ENCODE measurements around the gene HSPA1B.
"Not testable (repeated sequence)": the region's sequence is repeated elsewhere in the genome, so short reads cannot be mapped to it uniquely, and the experiment has no call there.

Gene HSPA1B

GRCh38 chr6:31799781-31800180 is 27.8 kb upstream of the HSPA1B start:
- no peak for DNase-seq

DNA sequence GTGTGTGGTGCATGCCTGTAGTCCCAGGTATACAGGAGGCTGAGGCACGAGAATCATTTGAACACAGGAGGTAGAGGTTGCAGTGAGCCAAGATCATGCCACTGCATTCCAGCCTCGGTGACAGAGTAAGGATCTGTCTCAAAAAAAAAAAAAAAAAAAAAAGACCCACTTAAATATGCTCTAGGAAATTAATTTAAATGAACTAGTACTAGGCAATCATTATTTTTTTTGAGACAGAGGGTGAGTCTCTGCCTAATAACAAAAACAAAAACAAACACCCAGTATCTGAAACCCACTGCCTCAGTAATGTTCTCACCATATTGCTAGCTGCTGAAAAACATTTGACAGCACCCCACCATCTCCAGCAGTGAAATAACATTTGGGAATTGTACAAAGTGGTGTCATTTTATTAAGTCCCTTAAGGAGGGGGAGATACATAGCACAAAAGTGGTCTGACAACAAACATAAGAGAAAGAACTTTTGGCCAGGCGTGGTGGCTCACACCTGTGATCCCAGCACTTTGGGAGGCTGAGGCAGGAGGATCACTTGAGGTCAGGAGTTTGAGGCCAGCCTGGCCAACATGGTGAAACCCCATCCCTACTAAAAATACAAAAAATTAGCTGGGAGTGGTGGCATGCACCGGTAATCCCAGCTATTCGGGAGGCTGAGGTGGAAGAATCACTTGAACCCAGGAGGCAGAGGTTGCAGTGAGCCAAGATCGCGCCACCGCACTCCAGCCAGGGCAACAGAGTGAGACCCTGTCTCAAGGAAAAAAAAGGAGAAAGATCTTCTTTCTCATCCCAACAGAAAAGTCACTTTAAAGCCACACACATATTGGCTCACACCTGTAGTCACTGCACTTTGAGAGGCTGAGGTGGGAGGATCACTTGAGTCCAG is 26.3 kb upstream of the HSPA1B start:
- DNase-seq, result not testable (repeated sequence)

GRCh38 chr6:31805939-31806469 is 21.5 kb upstream of the HSPA1B start:
- DNase-seq, result no peak

GRCh38 chr6:31806470-31807272 is 20.9 kb upstream of the HSPA1B start, which contains the start of gene LSM2:
TSS of gene LSM2 (minus strand) at chr6:31806966. CDS start at chr6:31806757, 209 bp downstream.
- peak; percentile 98 for DNase-seq

GRCh38 chr6:31808599-31808998 is 18.9 kb upstream of the HSPA1B start:
- DNase-seq, result not testable (repeated sequence)

GRCh38 chr6:31811645-31812044 is 15.9 kb upstream of the HSPA1B start:
- no peak for DNase-seq

GRCh38 chr6:31813465-31813849 is 14.1 kb upstream of the HSPA1B start:
- no peak for DNase-seq

DNA sequence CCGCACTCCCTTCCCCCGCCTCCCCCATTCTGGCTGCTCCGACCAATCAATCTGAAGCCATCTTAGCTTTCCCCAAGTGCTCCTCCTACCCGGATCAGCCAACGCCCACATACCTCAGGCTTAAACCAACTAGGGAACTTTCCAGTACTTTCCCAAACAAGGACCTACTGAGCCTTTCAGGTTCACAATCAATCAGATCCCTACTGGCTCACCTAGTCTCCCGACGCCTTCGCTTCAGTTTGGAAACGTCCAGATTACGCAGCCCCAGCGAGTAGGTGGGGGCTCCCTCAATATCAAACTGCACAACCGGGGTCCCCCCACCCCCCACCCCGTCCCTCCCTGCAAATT is 12.9 kb upstream of the HSPA1B start:
- DNase-seq, result peak; percentile 72

GRCh38 chr6:31815025-31815838 is 12.3 kb upstream of the HSPA1B start, which contains the start of the genes HSPA1A and HSPA1L:
TSS of gene HSPA1A (plus strand) at chr6:31815543. CDS start at chr6:31815757, 214 bp downstream.
TSS of gene HSPA1L (minus strand) at chr6:31815283. CDS start at chr6:31811972, 3,311 bp downstream.
- peak; percentile 87 for DNase-seq

- not testable (repeated sequence) for DNase-seq
Measured at GRCh38 chr6:31817133-31817928, 10.2 kb upstream of the HSPA1B start.

- peak; percentile 18 for DNase-seq
Measured at GRCh38 chr6:31817929-31818511, 9.5 kb upstream of the HSPA1B start.

DNA sequence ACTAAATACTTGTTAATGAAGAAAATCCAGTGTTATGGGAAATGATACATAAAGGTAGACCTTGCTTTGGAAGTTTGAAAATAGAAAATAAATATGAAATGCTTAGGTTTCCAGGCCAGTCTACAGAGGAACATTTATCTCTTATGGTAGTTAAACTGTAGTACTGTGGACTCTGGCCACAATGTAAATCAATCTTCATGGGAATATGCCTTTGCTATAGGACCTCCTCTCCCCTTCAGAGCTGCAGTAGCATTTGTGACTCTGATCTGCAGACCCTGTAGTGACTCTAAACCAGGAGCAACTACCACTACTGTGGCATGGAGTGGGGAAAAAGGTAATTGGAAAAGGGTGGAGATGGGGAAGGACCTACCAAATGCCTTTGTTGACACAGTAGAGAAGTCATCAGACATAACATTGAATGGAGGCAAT is 7.7 kb upstream of the HSPA1B start:
- DNase-seq, result no peak

DNA sequence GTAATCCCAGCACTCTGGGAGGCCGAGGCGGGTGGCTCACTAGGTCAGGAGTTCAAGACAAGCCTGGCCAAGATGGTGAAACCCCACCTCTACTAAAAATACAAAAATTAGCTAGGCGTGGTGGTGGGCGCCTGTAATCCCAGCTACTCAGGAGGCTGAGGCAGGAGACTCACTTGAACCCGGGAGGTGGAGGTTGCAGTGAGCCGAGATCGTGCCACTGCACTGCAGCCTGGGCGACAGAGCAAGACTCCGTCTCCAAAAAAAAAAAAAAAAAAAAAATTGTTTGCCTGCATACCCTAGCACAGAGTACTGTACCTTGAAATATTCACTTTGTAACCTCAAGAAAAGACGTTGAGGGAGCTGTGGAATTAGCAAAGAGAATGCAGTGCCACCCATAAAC is 7.1 kb upstream of the HSPA1B start:
- DNase-seq, result not testable (repeated sequence)

DNA sequence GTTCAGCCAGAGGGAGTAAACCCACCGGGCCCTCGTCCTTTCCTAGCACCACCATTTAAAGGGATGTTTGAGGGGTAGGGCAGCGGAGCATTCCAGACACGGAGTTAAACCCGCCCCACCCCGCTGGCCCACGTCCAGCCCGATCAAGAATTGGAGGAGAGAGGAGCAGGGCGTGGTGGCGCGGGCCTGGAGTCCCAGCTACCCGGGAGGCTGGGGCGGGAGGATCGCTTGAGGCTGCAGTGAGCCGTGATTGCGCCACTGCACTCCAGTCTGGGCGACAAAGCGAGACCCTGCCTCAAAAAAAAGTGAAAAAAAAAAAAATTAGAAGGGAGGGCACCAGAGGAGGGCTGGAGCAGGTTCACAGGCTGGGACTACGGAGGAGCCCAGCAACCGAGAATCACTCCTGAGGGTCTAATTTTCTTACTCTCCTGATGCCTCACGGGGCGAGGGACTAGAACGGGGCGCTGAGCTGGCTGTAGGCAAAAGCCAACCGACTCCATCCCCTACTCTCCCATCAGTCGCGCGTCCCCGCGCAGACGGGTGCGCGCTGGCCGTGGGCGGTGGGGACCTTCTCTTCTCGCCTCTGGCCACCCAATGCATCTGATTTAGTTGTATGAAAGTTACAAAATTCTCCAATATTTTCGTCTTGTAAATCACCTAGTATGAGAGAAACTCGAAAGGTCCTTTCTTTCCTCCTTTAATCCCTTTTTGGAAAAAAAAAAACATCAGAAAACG is 6.1 kb upstream of the HSPA1B start:
- DNase-seq, result peak; percentile 45

DNA sequence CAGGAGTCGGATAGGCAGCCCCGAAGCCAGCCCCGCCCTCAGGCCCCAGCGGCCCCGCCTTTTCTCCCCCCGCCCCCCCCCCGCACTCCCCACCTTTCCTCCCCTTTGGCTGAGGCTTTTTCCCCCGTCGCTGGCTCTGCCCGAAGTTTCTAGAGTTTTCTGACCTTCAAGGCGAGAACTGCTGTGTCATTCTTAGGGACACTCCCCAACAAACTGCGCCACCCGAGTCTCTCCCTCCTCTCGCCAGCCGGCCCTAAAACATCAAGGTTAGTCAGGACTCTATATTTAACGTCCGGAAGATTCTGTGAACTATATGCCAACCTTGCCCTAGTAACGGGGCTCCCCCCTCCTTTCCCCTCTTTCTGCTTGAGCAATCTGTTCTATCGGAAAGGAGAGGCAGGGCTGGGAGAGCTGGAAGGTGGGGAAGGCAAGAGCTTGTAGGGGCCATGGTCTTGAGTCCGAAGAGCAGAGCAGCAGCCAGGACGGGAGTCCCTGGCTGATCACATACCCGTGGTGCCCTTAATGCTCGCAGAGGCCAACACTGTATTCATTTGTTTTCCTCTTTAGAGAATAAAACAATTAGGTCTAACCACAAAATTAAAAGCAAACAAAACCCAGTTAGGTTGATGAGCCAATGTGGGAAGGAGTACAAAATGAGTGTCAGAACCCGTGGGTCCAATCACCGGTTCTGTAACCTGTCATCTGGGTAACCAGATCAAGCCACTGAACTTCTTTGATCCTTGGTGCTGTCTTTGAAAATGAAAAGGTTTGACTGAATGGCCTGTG is 5.3 kb upstream of the HSPA1B start:
- peak; percentile 76 for DNase-seq

DNA sequence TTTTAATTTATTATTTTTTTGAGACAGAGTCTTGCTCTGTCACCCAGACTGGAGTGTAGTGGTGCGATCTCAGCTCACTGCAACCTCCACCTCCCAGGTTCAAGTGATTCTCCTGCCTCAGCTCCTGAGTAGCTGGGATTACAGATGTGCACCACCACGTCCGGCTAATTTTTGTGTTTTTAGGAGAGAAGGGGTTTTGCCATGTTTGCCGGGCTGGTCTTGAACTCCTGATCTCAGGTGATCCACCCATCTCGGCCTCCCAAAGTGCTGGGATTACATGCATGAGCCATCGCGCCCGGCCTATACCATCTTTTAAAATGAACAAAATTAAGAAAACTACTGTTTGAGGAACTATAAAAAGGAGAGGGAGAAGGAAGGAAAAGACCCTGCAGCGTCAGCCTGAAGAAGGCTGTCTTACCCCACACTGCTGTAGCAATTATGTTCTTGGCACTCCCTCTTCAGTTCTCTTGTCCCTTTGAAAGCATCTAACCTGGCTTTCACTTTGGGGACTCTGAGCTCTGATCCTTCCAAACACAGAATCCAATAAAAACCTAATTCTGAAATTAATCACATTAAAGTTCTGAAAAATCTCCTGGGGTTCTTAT is 3.8 kb upstream of the HSPA1B start:
- DNase-seq, result not testable (repeated sequence)

GRCh38 chr6:31825553-31825952 is 2.0 kb upstream of the HSPA1B start:
- no peak for DNase-seq

GRCh38 chr6:31826793-31827285 is 699 bp upstream of the HSPA1B start:
- DNase-seq, result no peak
